Glutamatergic neuron (in vitro differentiated cells): Measurements from ENCODE around the gene CDKN1C. TPM values are rescaled to one million over a fixed set of nuclear protein-coding genes. Genes with fewer than 3 reads are reported as not detected.
A peak's percentile ranks its signal among the peaks of the same experiment; 100 is the strongest.

ENCODE experiments used
- DNase-seq: peaks from one replicate; pipeline ENCODE4 v3.0.0; 2022
- H3K27ac Mint-ChIP-seq: one replicate; pipeline ENCODE4 v1.8.0; 2020; ENCODE audit warnings: mild to moderate bottlenecking, mixed read lengths, inconsistent platforms; ENCODE audit not compliant: unreplicated experiment
- H3K27me3 Mint-ChIP-seq: one replicate; pipeline ENCODE4 v1.8.0; 2020; ENCODE audit warnings: mild to moderate bottlenecking, moderate library complexity, mixed read lengths, inconsistent platforms; ENCODE audit not compliant: unreplicated experiment
- H3K36me3 Mint-ChIP-seq: one replicate; pipeline ENCODE4 v1.8.0; 2020; ENCODE audit warnings: mild to moderate bottlenecking, mixed read lengths, inconsistent platforms; ENCODE audit not compliant: unreplicated experiment
- H3K4me1 Mint-ChIP-seq: one replicate; pipeline ENCODE4 v1.8.0; 2020; ENCODE audit warnings: mild to moderate bottlenecking, low read depth, mixed read lengths, inconsistent platforms; ENCODE audit not compliant: unreplicated experiment
- H3K4me3 Mint-ChIP-seq: one replicate; pipeline ENCODE4 v1.8.0; 2020; ENCODE audit warnings: mild to moderate bottlenecking, mixed read lengths, inconsistent platforms; ENCODE audit not compliant: unreplicated experiment
- H3K9me3 Mint-ChIP-seq: one replicate; pipeline ENCODE4 v1.8.0; 2020; ENCODE audit warnings: mild to moderate bottlenecking, moderate library complexity, mixed read lengths, inconsistent platforms; ENCODE audit not compliant: unreplicated experiment
- total RNA-seq: library from RNA; stranded (reverse); fragmentation: NEBNext Ultra II Directional; extraction: Animal tissue kit (Norgen Biotek cat#: 25700); gene quantifications from one replicate; pipeline ENCODE4 v1.2.1, GENCODE V29; 2021; ENCODE audit not compliant: unreplicated experiment
- TF ChIP-seq, protein P1 (sequence below): fragments of 200-600 bp; sonication (generic); IDR thresholded peaks from one replicate; pipeline ENCODE4 v1.5.0; 2021; ENCODE audit not compliant: partially characterized antibody, unreplicated experiment

The CDKN1C gene
- total RNA-seq, 1 donor from 2014 or later: 391 TPM

DNA sequence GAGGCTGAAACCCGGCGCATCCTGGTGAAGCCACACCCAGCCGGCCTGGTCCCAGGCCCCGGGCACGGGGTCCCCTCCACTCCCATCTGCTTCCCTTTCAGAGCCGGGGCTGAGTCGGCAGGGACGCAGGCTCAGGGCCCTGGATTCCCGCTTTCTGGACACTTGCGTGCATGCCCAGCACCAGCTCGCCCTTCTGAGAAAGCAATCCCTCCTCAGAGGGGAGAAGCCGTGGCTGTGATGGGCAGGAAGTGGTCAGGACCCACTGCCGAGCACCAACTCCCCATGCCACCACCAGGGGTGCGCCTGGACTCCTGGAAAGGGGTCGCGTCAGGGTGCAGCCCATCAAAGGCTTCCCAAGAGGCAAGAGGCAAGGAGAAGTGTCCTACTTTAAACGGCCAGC is 15.1 kb downstream of the CDKN1C start:
- Mint-ChIP-seq H3K4me1 (peaks cover 17% of the 10 kb centered on the region), H3K4me3 (peak overlapping the region; percentile 38), H3K36me3 (peaks cover 4% of the 10 kb centered on the region), H3K9me3 (peaks cover 13% of the 10 kb centered on the region), H3K27me3 (peaks cover 16% of the 10 kb centered on the region), H3K27ac (peak overlapping the region; percentile 68)
- TF ChIP-seq, protein P1, sequence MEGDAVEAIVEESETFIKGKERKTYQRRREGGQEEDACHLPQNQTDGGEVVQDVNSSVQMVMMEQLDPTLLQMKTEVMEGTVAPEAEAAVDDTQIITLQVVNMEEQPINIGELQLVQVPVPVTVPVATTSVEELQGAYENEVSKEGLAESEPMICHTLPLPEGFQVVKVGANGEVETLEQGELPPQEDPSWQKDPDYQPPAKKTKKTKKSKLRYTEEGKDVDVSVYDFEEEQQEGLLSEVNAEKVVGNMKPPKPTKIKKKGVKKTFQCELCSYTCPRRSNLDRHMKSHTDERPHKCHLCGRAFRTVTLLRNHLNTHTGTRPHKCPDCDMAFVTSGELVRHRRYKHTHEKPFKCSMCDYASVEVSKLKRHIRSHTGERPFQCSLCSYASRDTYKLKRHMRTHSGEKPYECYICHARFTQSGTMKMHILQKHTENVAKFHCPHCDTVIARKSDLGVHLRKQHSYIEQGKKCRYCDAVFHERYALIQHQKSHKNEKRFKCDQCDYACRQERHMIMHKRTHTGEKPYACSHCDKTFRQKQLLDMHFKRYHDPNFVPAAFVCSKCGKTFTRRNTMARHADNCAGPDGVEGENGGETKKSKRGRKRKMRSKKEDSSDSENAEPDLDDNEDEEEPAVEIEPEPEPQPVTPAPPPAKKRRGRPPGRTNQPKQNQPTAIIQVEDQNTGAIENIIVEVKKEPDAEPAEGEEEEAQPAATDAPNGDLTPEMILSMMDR: peak; percentile 34
- DNase-seq: peak; percentile 33

DNA sequence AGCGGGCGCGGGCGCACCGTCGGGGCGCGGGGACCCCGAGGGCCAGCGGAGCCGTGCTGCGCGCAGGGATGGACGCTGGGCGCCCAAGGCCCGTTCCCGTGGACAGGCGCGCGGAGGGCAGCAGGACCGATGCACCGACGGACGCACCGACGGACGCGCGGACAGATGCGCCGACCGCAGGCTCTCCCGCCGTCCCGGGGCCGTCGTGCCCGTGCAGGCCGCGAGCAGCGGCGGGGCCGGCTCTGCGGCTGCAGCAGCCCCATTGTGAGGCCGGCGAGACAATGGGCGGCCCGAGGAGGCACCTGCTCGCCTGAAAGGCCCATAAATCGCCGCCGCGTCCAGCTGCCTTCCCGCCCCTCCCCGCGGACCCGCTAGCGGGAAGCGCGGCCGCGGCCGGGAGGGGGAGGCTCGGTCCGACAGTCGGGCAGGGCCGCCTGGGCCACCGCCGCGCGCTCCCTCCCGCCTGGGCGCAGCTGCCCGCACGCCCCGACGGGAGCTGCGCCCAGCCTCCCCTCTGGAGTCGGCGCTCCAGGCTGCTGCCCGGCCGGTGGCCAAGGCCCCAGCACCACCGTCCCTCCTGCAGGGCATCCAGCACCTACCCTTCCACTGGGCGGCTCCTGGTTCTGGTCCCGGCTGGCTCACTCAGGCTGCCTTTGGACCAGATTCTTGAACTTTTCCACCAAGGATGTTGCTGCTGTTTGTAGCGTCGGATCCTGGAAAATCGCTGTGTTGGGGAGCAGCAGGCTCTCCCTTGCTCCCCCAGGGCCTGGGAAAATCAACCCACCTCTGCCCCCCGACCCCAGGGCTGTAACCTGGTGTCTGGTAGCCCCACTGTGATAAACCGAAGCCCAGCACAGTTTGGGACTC is 15.8 kb downstream of the CDKN1C start:
- H3K27me3 Mint-ChIP-seq: peaks cover 20% of the 10 kb centered on the region

DNA sequence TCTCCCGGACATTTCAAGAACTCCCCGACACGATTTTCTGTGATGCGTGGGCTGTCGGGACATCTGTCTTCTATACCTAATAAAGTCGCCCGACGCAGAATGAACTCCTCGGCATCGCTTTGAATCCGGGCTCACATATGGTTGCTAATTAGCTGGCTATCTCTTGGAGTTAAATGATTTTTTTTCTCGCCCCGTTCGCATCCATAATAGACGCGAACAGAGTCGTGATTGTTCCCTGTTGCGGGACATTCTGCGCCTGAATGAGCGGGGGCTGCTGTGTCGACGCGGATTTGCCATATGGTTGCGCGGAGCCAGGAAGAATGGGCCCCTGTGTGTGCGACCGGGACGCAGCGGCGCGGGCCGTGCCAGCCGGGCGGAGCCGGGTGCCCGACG is 16.4 kb downstream of the CDKN1C start:
- peaks cover 21% of the 10 kb centered on the region for H3K27me3 Mint-ChIP-seq
- H3K27ac Mint-ChIP-seq: peak overlapping the region; percentile 99
- peaks cover 17% of the 10 kb centered on the region for H3K9me3 Mint-ChIP-seq
- peak; percentile 38 for DNase-seq
- H3K36me3 Mint-ChIP-seq: no peaks in the 10 kb centered on the region
- H3K4me1 Mint-ChIP-seq: peaks cover 22% of the 10 kb centered on the region
- TF ChIP-seq, protein P1: no peak
- H3K4me3 Mint-ChIP-seq: peak overlapping the region; percentile 71

More for the DNA sequence above, 15.8 kb downstream of the CDKN1C start:
- peaks cover 15% of the 10 kb centered on the region for H3K9me3 Mint-ChIP-seq
- peak overlapping the region; percentile 68 for H3K27ac Mint-ChIP-seq
- H3K4me3 Mint-ChIP-seq: peak overlapping the region; percentile 34
- peak; percentile 71 for DNase-seq
- peaks cover 20% of the 10 kb centered on the region for H3K4me1 Mint-ChIP-seq
- peaks cover 4% of the 10 kb centered on the region for H3K36me3 Mint-ChIP-seq
- TF ChIP-seq, protein P1: no peak

DNA sequence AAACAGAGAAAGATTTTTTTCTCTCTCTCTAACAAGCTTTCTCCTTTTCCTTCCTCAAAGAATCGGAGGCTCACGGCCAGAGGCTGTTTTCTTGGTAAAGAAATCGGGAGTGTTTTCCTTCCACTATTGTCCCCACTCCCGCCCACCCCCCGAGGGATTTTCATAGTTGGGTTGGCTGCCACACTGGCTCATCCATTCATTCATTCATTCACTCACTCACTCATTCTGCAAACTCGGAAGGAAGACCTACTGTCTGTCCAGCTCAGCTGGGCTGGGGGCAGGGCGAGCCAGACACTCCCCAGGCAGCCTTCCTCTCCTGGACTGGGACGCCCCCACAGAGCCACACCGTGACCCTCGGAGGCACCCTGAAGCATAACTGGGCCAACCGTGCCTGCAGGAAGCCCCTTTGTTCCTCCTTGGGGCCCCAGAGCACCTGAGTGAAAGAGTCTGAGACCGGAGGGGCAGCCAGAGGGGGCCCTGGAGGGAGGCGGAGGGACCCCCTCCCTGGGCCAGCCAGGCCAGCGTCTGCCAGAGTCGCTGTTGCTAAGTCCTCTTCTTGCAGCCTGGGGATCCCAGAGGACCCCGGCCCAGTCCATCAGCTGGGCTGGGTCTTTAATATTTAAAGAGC is 17.0 kb downstream of the CDKN1C start:
- H3K36me3 Mint-ChIP-seq: no peaks in the 10 kb centered on the region
- TF ChIP-seq, protein P1: no peak
- H3K9me3 Mint-ChIP-seq: peaks cover 17% of the 10 kb centered on the region
- DNase-seq: peak; percentile 75
- peak overlapping the region; percentile 79 for H3K4me3 Mint-ChIP-seq
- peaks cover 19% of the 10 kb centered on the region for H3K27me3 Mint-ChIP-seq
- peak overlapping the region; percentile 99 for H3K27ac Mint-ChIP-seq
- peaks cover 26% of the 10 kb centered on the region for H3K4me1 Mint-ChIP-seq
